Activated naive CD8-positive, alpha-beta T cell treated with anti-CD3 and anti-CD28 coated beads, Interleukin-2, amount 50 U/mL, for 24 hours (primary cell): ENCODE results near the gene KRT77.

Experiments used
- ATAC-seq: fragments of 150-1000 bp; cut with Tn5 transposase; one replicate; pipeline ENCODE4 v1.10.0; 2021
- DNase-seq: peaks from one replicate; pipeline ENCODE4 v3.0.0; 2021
- H3K27ac Mint-ChIP-seq: one replicate; pipeline ENCODE4 v1.8.0; 2021; ENCODE audit warnings: mild to moderate bottlenecking, mixed read lengths
- H3K27me3 Mint-ChIP-seq: one replicate; pipeline ENCODE4 v1.8.0; 2021; ENCODE audit warnings: mixed read lengths
- H3K36me3 Mint-ChIP-seq: one replicate; pipeline ENCODE4 v1.8.0; 2021; ENCODE audit warnings: low read depth, mixed read lengths
- H3K4me1 Mint-ChIP-seq: one replicate; pipeline ENCODE4 v1.8.0; 2021; ENCODE audit warnings: mixed read lengths
- H3K4me3 Mint-ChIP-seq: one replicate; pipeline ENCODE4 v1.8.0; 2021; ENCODE audit warnings: mild to moderate bottlenecking, moderate library complexity, mixed read lengths
- H3K9me3 Mint-ChIP-seq: one replicate; pipeline ENCODE4 v1.8.0; 2021; ENCODE audit warnings: mixed read lengths

KRT77 gene

GRCh38 chr12:52669426-52669825 lies 33.9 kb downstream of the KRT77 start:
- no peaks in the 10 kb centered on the region for H3K27me3 Mint-ChIP-seq
- no peak overlapping the region for H3K27ac Mint-ChIP-seq
- no peak overlapping the region for H3K4me3 Mint-ChIP-seq
- H3K9me3 Mint-ChIP-seq, result no peaks in the 10 kb centered on the region
- ATAC-seq (no peak), DNase-seq (no peak)
- no peaks in the 10 kb centered on the region for H3K4me1 Mint-ChIP-seq
- H3K36me3 Mint-ChIP-seq, result no peaks in the 10 kb centered on the region

- Mint-ChIP-seq H3K27ac (no peak overlapping the region), H3K4me1 (no peaks in the 10 kb centered on the region), H3K4me3 (no peak overlapping the region), H3K9me3 (no peaks in the 10 kb centered on the region), H3K36me3 (no peaks in the 10 kb centered on the region), H3K27me3 (no peaks in the 10 kb centered on the region)
- ATAC-seq, result no peak
- no peak for DNase-seq
Observed at GRCh38 chr12:52667931-52668330, 35.4 kb downstream of the KRT77 start.

GRCh38 chr12:52667509-52667908 lies 35.8 kb downstream of the KRT77 start:
- DNase-seq, result no peak
- Mint-ChIP-seq H3K27me3 (no peaks in the 10 kb centered on the region), H3K4me1 (peaks cover under 1% of the 10 kb centered on the region), H3K36me3 (no peaks in the 10 kb centered on the region), H3K4me3 (no peak overlapping the region), H3K27ac (no peak overlapping the region), H3K9me3 (no peaks in the 10 kb centered on the region)
- no peak for ATAC-seq

- H3K9me3 Mint-ChIP-seq, result no peaks in the 10 kb centered on the region
- H3K4me1 Mint-ChIP-seq, result peaks cover 7% of the 10 kb centered on the region
- no peaks in the 10 kb centered on the region for H3K27me3 Mint-ChIP-seq
- no peaks in the 10 kb centered on the region for H3K36me3 Mint-ChIP-seq
- H3K4me3 Mint-ChIP-seq, result no peak overlapping the region
- H3K27ac Mint-ChIP-seq, result no peak overlapping the region
- ATAC-seq (no peak), DNase-seq (no peak)
Observed at GRCh38 chr12:52666471-52666870, 36.9 kb downstream of the KRT77 start.

- Mint-ChIP-seq H3K9me3 (no peaks in the 10 kb centered on the region), H3K4me1 (peaks cover 7% of the 10 kb centered on the region)
Observed at GRCh38 chr12:52663420-52663819, 39.9 kb downstream of the KRT77 start.

GRCh38 chr12:52662918-52663229 lies 40.5 kb downstream of the KRT77 start:
- no peaks in the 10 kb centered on the region for H3K36me3 Mint-ChIP-seq
- H3K9me3 Mint-ChIP-seq, result no peaks in the 10 kb centered on the region
- H3K27me3 Mint-ChIP-seq, result no peaks in the 10 kb centered on the region
- H3K4me1 Mint-ChIP-seq, result peaks cover 7% of the 10 kb centered on the region
- ATAC-seq (no peak), DNase-seq (no peak)
- no peak overlapping the region for H3K27ac Mint-ChIP-seq
- no peak overlapping the region for H3K4me3 Mint-ChIP-seq

More at GRCh38 chr12:52663420-52663819, 39.9 kb downstream of the KRT77 start:
- H3K36me3 Mint-ChIP-seq, result no peaks in the 10 kb centered on the region
- no peak overlapping the region for H3K27ac Mint-ChIP-seq
- DNase-seq (no peak), ATAC-seq (no peak)
- no peaks in the 10 kb centered on the region for H3K27me3 Mint-ChIP-seq
- H3K4me3 Mint-ChIP-seq, result no peak overlapping the region

GRCh38 chr12:52662093-52662917 lies 41.0 kb downstream of the KRT77 start:
- peaks cover 7% of the 10 kb centered on the region for H3K4me1 Mint-ChIP-seq
- H3K36me3 Mint-ChIP-seq, result no peaks in the 10 kb centered on the region
- no peak for ATAC-seq
- no peaks in the 10 kb centered on the region for H3K9me3 Mint-ChIP-seq
- no peak overlapping the region for H3K27ac Mint-ChIP-seq
- DNase-seq, result no peak
- H3K4me3 Mint-ChIP-seq, result no peak overlapping the region
- no peaks in the 10 kb centered on the region for H3K27me3 Mint-ChIP-seq

GRCh38 chr12:52661668-52662067 lies 41.7 kb downstream of the KRT77 start:
- Mint-ChIP-seq H3K4me3 (no peak overlapping the region), H3K27me3 (no peaks in the 10 kb centered on the region)

GRCh38 chr12:52660934-52661499 lies 42.3 kb downstream of the KRT77 start:
- Mint-ChIP-seq H3K4me3 (no peak overlapping the region), H3K36me3 (no peaks in the 10 kb centered on the region), H3K4me1 (peaks cover 7% of the 10 kb centered on the region), H3K27ac (no peak overlapping the region), H3K9me3 (no peaks in the 10 kb centered on the region), H3K27me3 (no peaks in the 10 kb centered on the region)
- ATAC-seq (no peak), DNase-seq (no peak)

More at GRCh38 chr12:52661668-52662067, 41.7 kb downstream of the KRT77 start:
- ATAC-seq (no peak), DNase-seq (no peak)
- Mint-ChIP-seq H3K36me3 (no peaks in the 10 kb centered on the region), H3K9me3 (no peaks in the 10 kb centered on the region), H3K4me1 (peaks cover 7% of the 10 kb centered on the region), H3K27ac (no peak overlapping the region)

GRCh38 chr12:52659951-52660350 lies 43.4 kb downstream of the KRT77 start:
- H3K9me3 Mint-ChIP-seq, result no peaks in the 10 kb centered on the region
- no peak for DNase-seq
- no peak for ATAC-seq
- H3K27me3 Mint-ChIP-seq, result no peaks in the 10 kb centered on the region
- no peaks in the 10 kb centered on the region for H3K36me3 Mint-ChIP-seq
- no peak overlapping the region for H3K27ac Mint-ChIP-seq
- peaks cover 7% of the 10 kb centered on the region for H3K4me1 Mint-ChIP-seq
- H3K4me3 Mint-ChIP-seq, result no peak overlapping the region

- Mint-ChIP-seq H3K4me1 (peaks cover 7% of the 10 kb centered on the region), H3K36me3 (no peaks in the 10 kb centered on the region), H3K27ac (no peak overlapping the region), H3K9me3 (no peaks in the 10 kb centered on the region), H3K4me3 (no peak overlapping the region), H3K27me3 (no peaks in the 10 kb centered on the region)
- DNase-seq, result no peak
- ATAC-seq, result no peak
Observed at GRCh38 chr12:52659395-52659794, 43.9 kb downstream of the KRT77 start.

- DNase-seq (no peak), ATAC-seq (no peak)
- no peaks in the 10 kb centered on the region for H3K9me3 Mint-ChIP-seq
- H3K27ac Mint-ChIP-seq, result no peak overlapping the region
- no peak overlapping the region for H3K4me3 Mint-ChIP-seq
- H3K27me3 Mint-ChIP-seq, result no peaks in the 10 kb centered on the region
- peaks cover 7% of the 10 kb centered on the region for H3K4me1 Mint-ChIP-seq
- no peaks in the 10 kb centered on the region for H3K36me3 Mint-ChIP-seq
Observed at GRCh38 chr12:52658196-52658595, 45.1 kb downstream of the KRT77 start.

- Mint-ChIP-seq H3K4me1 (peaks cover 6% of the 10 kb centered on the region), H3K9me3 (no peaks in the 10 kb centered on the region), H3K27ac (no peak overlapping the region), H3K27me3 (no peaks in the 10 kb centered on the region), H3K36me3 (no peaks in the 10 kb centered on the region), H3K4me3 (no peak overlapping the region)
- DNase-seq (no peak), ATAC-seq (no peak)
Observed at GRCh38 chr12:52657250-52657902, 45.9 kb downstream of the KRT77 start.

- no peak overlapping the region for H3K4me3 Mint-ChIP-seq
- ATAC-seq, result no peak
- no peaks in the 10 kb centered on the region for H3K27me3 Mint-ChIP-seq
- no peaks in the 10 kb centered on the region for H3K36me3 Mint-ChIP-seq
- no peaks in the 10 kb centered on the region for H3K4me1 Mint-ChIP-seq
- no peaks in the 10 kb centered on the region for H3K9me3 Mint-ChIP-seq
- DNase-seq, result no peak
- H3K27ac Mint-ChIP-seq, result no peak overlapping the region
Observed at GRCh38 chr12:52656616-52657015, 46.7 kb downstream of the KRT77 start.

GRCh38 chr12:52655720-52656124 lies 47.6 kb downstream of the KRT77 start:
- no peak overlapping the region for H3K27ac Mint-ChIP-seq
- no peak for ATAC-seq
- no peaks in the 10 kb centered on the region for H3K36me3 Mint-ChIP-seq
- H3K4me3 Mint-ChIP-seq, result no peak overlapping the region
- H3K9me3 Mint-ChIP-seq, result no peaks in the 10 kb centered on the region
- no peak for DNase-seq
- no peaks in the 10 kb centered on the region for H3K4me1 Mint-ChIP-seq
- H3K27me3 Mint-ChIP-seq, result no peaks in the 10 kb centered on the region
